Amygdala (tissue), 56 donors: ENCODE data around the gene DVL2.

Experiments
- DNase-seq, 56 donors: peaks; one replicate each; lab custom pipeline; 2025; lab: John Stamatoyannopoulos, UW

DVL2 gene

DNA sequence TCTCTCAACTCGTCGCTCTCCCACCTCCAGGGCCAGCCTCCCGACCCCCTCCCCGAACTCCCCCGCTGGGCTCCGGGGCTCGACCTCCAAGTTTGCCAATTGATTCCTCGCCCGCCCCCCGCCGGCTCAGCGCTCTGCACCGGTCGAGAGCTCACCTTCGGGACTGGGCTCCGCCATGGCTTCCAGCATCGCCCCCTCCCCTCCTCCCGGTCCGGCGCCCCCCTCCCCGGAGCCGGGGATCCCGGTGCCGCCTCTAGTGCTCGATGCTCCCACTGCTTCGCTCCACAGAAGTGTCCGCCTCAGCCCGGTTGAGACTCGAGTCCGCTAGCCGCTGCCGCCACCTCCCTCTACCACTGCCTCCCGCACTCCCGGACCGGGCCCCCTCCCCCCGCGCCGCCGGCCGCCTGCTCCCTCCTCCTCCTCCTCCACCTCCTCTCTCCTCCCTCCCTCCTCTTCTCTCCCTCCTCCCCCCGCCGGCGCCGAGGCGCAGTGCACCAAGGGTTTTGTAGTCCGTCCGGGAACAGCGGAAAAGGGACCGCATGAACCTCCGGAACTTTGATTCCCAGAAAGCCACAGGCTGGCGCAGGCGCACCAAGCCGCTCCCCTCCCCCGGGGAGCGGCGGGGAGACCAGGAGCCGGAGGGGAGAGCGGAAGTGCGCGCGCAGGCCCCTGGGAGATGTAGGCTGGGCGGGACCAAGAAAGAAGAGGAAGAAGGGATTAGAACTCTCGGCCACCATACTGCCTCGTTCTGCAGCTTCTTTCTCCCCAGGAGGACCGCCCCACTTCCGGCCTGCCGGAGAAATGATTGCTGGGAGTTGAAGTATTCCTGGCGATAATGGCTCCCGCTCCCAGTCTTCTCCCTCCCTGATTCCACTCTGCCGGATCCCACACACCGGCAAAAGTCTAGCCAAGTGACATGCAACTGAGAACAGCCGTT is 5.0 kb upstream of the DVL2 start, which contains the start of gene PHF23:
Gene PHF23 (minus strand): TSS at position 367 of the 937 bp plus-strand sequence. CDS start 178 bp downstream, at position 189.
- DNase-seq: peak; percentile 60 to 100 (median 99)

DNA sequence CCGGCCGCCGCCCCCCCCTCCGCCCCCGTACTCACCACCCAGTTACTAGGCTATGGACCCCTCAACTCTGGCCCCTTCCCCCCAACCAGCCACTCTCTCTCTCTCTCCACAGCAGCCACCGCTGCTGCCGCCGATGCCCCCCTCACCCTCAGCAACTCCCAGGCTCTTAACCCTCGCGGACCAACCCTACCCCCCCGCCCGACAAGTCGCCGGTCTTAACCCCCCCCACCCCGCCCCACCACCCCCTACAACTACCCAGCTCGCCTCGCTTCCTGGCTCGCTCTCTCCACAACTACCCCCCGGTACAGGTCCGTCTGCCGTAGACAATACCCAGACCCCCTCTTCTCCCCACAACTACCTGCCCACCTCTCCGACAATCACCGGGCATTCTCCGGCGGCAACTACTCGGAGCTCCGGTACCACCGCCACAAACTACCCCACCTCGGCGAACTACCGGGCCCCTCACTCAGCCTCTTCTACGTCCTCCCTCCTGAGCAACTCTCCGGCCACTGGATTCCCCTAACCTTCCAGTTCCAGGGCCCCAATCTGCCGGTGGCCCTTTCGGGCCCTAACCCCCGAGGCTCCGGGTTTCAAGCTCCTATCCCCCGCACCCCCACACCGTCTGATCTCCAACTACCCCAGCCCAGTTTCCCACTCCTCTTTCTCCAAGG is 4.2 kb upstream of the DVL2 start:
- DNase-seq: peak in 5 of 56 donors; percentile 47 to 66 (median 51)

DNA sequence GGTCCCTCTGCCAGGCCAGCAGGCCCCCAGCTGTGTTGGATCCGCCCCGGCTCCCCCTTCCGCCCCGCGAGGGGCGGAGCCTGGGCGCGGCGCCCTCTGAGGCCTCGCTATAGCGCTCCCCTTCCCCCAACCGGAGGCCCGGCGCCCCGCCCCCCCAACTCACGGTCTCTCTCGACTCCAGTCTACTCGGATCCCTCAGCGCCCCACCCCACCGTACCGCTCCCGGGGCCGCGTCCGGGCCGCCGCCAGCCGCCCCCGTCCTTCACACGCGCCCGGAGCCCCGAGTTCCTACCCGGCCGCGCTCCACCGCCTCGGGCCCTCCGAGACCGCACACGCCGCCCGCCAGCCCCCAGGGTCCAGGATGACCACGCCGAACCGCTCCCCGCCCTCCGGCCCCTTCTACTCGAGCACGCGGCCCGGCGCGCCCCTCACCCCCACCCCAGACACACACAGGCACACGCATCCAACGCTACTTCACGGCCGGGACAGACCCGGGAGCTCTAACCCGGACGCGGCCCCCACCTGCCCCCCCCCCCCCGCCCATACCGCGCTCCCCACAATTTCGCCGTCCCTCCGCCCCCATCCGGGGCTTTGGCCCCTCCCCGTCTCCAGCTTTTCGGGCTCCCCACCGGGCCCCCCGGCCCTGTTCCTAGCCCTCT is 3.6 kb upstream of the DVL2 start:
- peak in 35 of 56 donors; percentile 23 to 80 (median 48) for DNase-seq

DNA sequence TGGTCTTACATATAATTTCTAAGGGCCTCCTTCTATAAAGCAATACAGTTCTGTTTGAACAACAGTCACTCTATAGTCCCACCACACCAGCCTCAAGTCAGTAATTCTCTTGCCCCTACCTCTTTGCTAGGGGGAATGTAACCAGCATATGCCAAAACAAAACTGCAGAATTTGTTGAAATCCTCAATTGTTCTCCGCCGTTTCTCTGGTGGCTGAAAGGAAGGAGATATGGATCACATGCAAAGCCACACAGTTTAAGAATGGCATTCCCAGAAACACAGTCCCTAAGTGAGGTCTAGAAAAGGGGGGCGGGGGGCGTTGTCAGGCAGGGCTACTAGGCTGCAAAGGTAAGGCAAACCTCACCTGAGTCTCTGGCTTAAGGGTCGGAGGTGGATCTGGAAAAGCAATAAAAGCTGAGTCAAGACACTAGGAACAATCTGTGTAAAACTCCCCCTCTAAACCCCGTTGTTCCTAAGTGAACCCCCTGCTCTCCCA is 3.0 kb upstream of the DVL2 start:
- DNase-seq: no peak

DNA sequence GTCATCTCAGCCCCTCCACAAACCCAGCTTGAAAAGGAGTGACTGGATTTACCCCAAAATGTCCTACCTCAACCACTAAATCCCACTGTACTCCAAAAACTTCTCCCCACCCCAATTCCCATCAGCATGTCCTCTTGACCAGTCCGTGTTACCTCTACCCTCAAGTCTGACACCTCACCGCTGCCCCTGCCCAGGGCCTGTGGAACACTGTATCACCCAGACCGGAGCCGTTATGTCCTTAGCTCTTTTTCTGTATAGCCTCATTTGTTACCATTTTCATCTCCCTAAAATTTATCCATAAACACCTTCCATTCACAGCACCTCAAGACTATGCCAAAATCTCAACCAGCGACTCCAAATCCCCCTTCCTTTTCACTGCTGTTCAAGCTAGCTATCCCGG is 2.5 kb upstream of the DVL2 start:
- no peak for DNase-seq

DNA sequence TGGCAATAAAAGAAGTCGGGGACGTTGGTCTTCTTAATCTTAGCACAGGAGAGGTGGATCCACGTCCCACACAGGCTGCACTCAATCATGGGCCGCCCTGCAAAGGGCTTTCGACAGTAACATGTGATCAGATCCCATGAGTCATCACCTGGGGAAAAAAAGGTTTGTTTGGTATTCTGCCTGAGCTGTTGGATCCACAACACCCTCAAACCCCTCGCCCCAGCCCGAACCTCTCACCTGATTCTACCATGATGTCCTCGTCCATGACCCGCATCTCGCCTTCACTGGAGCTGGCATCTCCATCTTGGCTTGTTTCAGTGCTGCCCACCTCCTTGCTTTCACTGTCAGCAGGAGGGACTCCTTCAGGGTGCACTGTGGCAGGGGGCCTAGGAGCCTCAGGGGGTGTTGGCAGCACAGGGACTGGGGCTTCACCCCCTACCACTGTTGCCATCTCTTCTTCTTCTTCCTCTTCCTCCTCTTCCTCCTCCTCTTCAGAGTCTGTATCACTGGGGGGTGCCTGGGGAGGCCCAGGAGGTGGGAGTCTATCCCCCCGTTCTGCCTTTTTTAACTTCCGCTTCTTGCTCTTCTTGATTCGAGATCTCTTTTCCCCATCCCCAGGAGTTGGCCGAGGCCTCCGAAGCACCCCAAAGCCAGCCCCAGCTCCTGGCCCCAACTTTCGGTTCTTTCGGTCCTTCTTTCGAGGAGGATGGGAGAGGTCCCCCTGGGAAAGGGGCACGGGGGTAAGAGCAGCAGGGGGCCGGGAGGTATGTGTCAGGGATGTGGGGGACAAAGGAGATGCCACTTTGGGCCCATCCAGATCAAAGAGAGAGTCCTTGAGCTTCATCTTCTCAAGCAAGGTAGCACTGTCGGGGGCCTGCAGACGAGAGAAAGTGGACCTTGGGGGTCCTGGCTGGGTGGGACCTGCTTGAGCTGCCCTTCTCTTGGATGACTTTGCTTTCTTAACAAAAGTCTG is 1.7 kb upstream of the DVL2 start:
- no peak for DNase-seq

DNA sequence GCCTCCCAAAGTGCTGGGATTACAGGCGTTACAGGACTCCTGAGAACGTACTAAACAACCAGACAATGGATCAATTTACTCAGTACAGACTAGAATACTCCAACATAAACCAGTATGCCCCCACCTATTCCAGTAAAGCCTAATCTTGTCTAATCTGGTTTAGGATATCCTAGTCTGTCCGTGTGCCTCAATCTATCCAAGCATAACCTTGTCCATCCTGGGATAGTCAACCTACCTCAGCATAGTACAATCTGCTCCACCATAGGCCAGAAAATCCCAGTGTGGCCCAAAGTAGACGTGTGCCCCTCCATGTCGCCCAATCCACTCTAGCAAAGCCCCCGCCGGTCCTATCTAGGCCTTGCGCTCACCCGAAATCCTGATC is 625 bp downstream of the DVL2 start:
- DNase-seq: no peak

DNA sequence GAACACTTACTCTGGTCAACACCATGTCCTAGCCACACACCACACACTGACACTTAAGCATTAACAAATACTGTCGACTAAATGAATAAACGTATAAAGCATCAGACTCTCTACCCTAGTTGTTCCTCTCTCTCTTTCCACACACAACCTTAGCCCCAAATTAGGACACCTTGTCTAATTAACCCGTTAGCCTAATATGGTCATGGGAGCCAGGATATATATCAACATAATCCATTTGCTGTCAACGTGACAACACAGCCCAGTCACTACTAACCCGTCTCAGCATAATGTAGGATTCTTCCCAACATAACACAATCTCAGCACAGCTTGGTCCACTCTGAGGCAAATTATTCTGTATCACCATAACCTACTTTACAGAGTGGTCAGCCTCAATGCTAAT is 2.2 kb downstream of the DVL2 start:
- DNase-seq: no peak

DNA sequence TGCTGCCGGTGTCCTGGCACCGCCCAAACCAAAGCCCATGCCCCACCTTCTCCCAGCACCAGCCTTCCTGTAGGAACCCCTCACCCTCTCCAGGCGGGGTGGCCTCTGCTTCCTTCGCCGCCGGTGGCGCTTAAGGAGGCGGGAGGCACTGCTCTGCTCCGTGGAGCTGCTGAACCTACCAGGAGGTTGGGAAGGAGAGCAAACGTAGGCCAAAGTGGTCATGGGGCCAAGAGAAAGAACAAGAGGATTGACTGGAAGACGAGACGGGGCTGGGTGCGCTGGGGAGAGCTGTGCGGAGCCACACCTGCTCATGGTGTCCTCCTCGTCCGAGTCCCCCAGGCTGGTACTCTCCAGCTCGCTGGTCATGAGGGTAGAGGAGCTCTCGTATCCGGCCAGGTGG is 4.8 kb downstream of the DVL2 start:
- no peak for DNase-seq

DNA sequence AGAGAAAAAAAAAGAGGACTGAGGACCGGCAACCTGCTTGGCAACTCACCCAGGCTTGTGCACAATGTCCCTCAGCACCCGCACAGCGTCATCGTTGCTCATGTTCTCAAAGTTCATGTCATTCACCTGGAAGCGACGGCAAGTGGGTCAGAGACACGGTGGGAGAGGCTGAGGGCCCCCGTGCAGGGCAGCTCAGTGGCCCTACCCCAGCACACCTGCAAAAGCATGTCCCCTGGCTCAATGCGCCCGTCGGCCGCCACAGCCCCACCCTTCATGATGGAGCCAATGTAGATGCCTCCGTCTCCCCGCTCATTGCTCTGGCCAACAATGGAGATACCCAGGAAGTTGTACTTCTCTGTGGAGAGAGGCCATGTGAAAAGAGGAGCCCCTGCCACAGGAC is 5.4 kb downstream of the DVL2 start:
- DNase-seq: no peak

DNA sequence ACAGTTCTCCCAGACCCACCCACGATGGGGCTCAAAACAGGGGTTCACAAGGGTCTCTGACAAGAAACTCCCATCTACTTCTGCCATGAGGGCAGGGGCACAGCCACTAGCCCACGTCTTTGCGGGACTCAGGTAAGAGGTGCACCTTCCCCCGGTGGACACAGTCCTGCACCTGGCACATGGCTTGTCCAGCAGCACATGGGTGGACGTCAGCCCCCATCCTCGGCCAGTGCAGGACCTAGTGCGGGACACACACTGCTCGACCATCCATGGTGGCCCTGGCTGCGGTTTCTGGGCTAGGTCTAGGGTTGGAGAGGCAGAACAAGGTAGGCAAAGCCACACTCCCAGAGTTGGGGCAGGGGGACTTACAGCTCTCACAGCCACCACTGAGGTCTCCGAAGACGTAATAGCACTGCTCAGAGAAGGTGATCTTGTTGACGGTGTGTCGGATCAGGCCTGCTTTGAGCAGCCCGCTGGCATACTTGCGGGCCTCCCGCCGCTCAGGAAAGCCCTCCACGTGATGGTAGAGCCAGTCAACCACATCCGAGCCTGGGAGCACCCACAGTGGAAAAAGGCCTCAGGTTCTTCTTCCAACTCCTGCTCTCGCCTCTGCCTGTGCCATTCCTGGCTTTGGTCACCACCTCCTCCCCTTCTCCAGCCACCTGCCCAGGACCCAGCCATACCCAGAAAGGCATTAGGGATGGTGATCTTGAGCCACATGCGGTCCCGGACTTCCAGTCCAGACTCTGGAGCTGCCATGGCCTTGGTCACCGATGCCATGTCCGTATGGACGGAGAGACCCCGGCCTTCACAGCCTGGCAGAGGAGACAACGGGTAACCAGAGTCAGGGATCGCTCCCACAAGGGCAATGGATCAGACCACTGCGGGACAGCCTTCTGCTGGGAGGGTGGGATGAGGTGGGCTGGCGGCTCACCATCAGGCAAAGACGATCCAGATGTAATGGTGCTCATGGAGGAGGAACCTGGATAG is 7.3 kb downstream of the DVL2 start:
- no peak for DNase-seq

DNA sequence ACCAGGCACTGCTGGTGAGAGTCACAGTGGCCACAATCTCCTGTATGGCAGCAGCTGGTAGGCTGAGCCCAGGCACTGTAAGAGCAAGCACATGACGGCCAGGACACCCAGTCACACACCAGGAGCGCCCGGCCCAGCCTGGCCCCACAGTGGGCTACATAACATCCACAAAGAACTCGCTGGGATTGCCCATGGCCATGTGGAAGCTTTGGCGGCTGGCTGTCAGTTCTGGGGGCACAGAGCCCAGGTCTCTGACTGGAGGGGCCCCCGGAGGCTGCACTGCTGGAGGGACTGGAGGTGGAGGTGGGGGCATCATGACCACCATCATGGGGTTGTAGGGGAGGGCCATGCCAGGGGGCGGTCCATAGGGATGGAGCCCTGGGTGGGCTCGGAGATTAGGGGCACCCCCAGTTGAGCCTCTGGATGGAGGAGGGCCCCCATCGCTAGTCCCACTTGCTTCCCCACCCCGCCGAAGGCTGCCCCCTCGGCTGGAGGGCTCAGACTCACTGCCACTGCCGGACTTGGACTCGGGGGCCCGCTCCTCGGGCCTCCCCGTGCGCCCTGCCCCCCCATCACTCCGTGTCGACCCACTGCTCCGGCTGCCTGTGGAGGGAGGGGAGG is 8.5 kb downstream of the DVL2 start:
- DNase-seq: no peak

DNA sequence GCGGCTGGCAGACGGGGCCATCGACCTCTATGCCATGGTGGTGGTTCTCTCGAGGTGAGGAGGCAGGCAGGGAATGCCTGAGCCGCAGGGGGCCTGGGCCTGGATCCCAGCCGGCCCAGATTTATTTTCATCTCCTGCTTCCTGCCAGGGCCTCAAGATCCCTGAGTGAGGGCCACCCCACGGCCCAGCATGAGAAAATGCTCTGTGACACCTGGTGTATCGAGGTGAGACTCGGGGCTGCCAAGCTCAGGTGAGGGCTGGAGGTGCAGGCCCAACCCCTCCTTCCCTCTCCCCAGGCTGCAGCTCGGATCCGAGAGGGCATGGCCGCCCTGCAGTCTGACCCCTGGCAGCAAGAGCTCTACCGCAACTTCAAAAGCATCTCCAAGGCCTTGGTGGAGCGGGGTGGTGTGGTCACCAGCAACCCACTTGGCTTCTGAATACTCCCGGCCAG is 9.6 kb downstream of the DVL2 start:
- DNase-seq: no peak

DNA sequence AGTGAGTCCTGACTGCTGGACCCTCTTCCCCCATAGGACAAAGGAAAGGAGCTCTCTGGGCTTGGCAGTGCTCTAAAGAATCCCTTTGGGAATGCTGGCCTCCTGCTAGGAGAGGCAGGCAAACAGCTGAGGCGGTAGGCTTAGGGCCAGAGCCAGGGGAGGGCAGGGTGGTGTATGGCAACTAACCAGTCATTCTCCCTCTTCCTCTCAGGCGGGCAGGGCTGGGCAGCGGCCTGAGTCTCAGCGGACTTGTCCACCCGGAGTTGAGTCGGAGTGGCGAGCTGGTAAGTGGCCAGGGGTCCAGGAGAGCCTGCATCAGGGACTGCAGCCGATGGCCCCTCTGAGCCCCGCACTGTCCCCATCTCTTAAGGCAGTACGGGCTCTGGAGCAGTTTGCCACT is 10.2 kb downstream of the DVL2 start:
- peak in 1 of 56 donors; percentile 18 for DNase-seq

DNA sequence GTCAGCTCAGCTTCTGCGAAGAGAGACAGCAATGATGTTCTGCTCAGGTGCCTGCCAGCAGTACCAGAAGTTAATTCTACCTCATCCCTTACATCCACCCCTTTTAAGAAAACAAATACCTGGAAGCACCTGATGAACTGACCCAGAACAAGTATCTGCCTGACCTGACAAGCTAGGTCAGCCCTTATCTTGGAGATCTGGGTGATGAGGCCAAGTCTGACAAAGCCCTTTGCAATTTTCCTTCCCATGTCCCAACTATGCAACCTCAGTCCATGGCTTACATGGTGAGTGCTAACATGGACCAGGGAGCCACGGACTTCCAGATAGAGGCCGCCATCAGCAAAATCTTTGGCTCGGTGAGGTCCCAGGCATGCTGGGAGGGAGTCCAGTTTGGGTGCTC is 10.9 kb downstream of the DVL2 start:
- DNase-seq: no peak

DNA sequence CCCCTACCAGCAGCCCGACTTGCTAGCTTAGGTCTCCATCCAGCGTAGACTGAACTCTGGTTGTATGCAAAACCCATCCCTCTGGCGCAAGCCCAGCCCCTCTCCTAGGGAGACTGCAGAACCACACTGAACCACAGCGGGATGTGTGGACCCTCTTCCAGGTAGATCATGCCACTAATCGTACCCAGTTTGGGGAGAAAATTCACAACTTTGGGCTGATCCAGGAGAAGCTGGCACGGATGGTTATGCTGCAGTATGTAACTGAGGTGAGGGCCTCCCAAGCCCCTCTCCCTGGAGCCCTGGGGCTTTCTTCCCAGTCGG is 11.4 kb downstream of the DVL2 start:
- DNase-seq: no peak

DNA sequence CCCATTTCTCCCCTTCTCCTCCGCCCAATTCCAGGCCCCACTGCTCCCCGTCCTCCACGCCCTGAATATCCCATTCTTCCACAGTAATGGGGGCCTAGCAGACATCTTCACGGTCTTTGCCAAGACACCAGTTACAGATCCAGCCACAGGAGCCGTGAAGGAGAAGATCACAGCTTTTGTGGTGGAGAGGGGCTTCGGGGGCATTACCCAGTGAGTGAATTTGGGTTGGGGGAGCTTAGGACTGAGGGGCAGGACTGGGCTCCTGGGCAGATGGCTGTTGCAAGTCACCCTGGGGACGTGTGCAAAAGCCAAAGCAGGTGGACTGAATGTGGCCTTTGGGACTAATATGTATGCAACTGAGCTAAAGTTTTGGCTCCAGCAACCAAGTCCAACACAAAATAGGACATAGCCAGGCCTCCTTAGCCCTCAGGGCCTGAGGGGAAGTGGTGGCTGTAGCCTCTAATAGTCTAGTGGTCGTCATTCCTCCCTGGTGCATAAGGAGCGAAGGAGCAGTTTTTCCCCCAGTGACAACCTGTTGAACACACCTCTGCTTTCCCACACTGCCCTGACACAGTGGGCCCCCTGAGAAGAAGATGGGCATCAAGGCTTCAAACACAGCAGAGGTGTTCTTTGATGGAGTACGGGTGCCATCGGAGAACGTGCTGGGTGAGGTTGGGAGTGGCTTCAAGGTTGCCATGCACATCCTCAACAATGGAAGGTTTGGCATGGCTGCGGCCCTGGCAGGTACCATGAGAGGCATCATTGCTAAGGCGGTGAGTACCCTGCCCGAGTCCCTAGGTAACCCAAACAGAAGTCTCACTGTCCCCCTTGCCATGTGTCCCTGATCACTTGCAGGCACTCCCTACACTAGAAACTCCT is 12.0 kb downstream of the DVL2 start:
- no peak for DNase-seq
